Gastrocnemius medialis (tissue), 4 donors: ENCODE data around the gene PTPRE. TPM values are rescaled to one million over a fixed set of nuclear protein-coding genes. Genes with fewer than 3 reads are reported as not detected.

ENCODE experiments used
- ATAC-seq, 2 donors: fragments of 150-250 bp; one replicate each; pipeline ENCODE4 v1.9.1; 2016
- DNase-seq, 2 donors: peaks; one replicate each; pipeline ENCODE4 v3.0.0-alpha.2; 2019
- H3K27ac ChIP-seq, 4 donors: fragments of 200-600 bp; sonication (generic); 1 replicate in 1 of 4; 2 replicates in 3 of 4; pipeline ENCODE4 v1.5.1; 2016 to 2018; ENCODE audit warnings: mild to moderate bottlenecking in 2 of 4, moderate library complexity in 1 of 4
- H3K27me3 ChIP-seq, 3 donors: fragments of 200-600 bp; sonication (generic) in 2 of 3; 1 replicate in 1 of 3; 2 replicates in 2 of 3; pipeline versions ENCODE4 v1.5.1 to v1.6.0; 2016 to 2019; ENCODE audit warnings: mild to moderate bottlenecking in 1 of 3, moderate library complexity in 1 of 3
- H3K36me3 ChIP-seq, 2 donors: fragments of 200-600 bp; sonication (generic) in 1 of 2; one replicate each; pipeline ENCODE4 v1.5.1; 2017 to 2018
- H3K4me1 ChIP-seq, 2 donors: fragments of 200-600 bp; sonication (generic) in 1 of 2; one replicate each; pipeline ENCODE4 v1.5.1; 2016 to 2017; ENCODE audit warnings: mild to moderate bottlenecking in 2 of 2
- H3K4me3 ChIP-seq, 4 donors: fragments of 200-600 bp; sonication (generic) in 3 of 4; 1 replicate in 1 of 4; 2 replicates in 3 of 4; pipeline ENCODE4 v1.5.1; 2016 to 2019; ENCODE audit warnings: mild to moderate bottlenecking in 2 of 4
- H3K9me3 ChIP-seq, 3 donors: fragments of 200-600 bp; sonication (generic) in 2 of 3; 1 replicate in 1 of 3; 2 replicates in 2 of 3; pipeline ENCODE4 v1.5.1; 2016 to 2019
- CTCF ChIP-seq, 5 experiments: fragments of 450-650 bp in 3 of 5; fragments of 200-600 bp in 2 of 5; sonication (generic) in 2 of 5; IDR thresholded peaks in 4 of 5; conservative IDR thresholded peaks in 1 of 5; 1 replicate in 4 of 5; 2 replicates in 1 of 5; pipeline ENCODE4 v1.5.1; 2016 to 2019; ENCODE audit warnings: antibody characterized with exemption in 5 of 5, mild to moderate bottlenecking in 3 of 5, moderate library complexity in 3 of 5
- POLR2A ChIP-seq, 2 donors: fragments of 450-650 bp; IDR thresholded peaks; one replicate each; pipeline ENCODE4 v1.6.1; 2017; ENCODE audit warnings: antibody characterized with exemption in 2 of 2, mild to moderate bottlenecking in 2 of 2, moderate library complexity in 2 of 2
- in situ Hi-C, 4 donors: fragments of 200-750 bp; cut with MboI; loops; one replicate each; pipeline versions ENCODE4 v1.15.0 to v1.8.0; 2017; ENCODE audit warnings: low sequenced_read_pairs in 4 of 4
- intact Hi-C: fragments of 100-400 bp; cut with DNase I; formaldehyde crosslinking; loops from one replicate; pipeline ENCODE4 v1.15.1; 2023; ENCODE audit warnings: low total_unique reads
- total RNA-seq, 4 donors: library from RNA; depleted of rRNA; stranded (reverse); fragments of >200 nt; gene quantifications; one replicate each; pipeline versions ENCODE4 v1.1.0 to v1.2.3, GENCODE V29; 2016

Gene PTPRE
- total RNA-seq, 4 donors from 2014 or later: 0.97 to 2.2 (median 1.6) TPM

GRCh38 chr10:128080641-128081040 is 173.7 kb downstream of the PTPRE start:
- TF ChIP-seq CTCF (IDR thresholded peaks at IDR 0.05 in 4 of 5, conservative IDR thresholded peaks at IDR 0.05 in 1 of 5): no peak
- no peaks in the 10 kb centered on the region for H3K27me3 ChIP-seq
- DNase-seq: no peak
- no peak for ATAC-seq
- no peaks in the 10 kb centered on the region for H3K4me1 ChIP-seq
- intact Hi-C loops: no loop called here
- H3K27ac ChIP-seq: no peak overlapping the region
- H3K9me3 ChIP-seq: no peaks in the 10 kb centered on the region
- in situ Hi-C loops: no loop called here
- H3K4me3 ChIP-seq: no peak overlapping the region
- H3K36me3 ChIP-seq: no peaks in the 10 kb centered on the region

- intact Hi-C loops (no loop called here), in situ Hi-C loops (no loop called here)
These were observed 174.3 kb downstream of the PTPRE start for GRCh38 chr10:128081222-128081621.

GRCh38 chr10:128081720-128082119 is 174.8 kb downstream of the PTPRE start:
- H3K27ac ChIP-seq: no peak overlapping the region
- DNase-seq (no peak), ATAC-seq (no peak)
- intact Hi-C loops: no loop called here
- H3K4me1 ChIP-seq: no peaks in the 10 kb centered on the region
- no peaks in the 10 kb centered on the region for H3K36me3 ChIP-seq
- in situ Hi-C loops: no loop called here
- no peaks in the 10 kb centered on the region for H3K27me3 ChIP-seq
- no peaks in the 10 kb centered on the region for H3K9me3 ChIP-seq
- no peak overlapping the region for H3K4me3 ChIP-seq
- TF ChIP-seq CTCF (IDR thresholded peaks at IDR 0.05 in 4 of 5, conservative IDR thresholded peaks at IDR 0.05 in 1 of 5) (no peak), POLR2A (IDR thresholded peaks at IDR 0.05) (no peak)

More at GRCh38 chr10:128081222-128081621, 174.3 kb downstream of the PTPRE start:
- no peaks in the 10 kb centered on the region for H3K36me3 ChIP-seq
- no peaks in the 10 kb centered on the region for H3K9me3 ChIP-seq
- DNase-seq (no peak), ATAC-seq (no peak)
- TF ChIP-seq POLR2A (IDR thresholded peaks at IDR 0.05): no peak
- no peak for TF ChIP-seq CTCF (IDR thresholded peaks at IDR 0.05 in 4 of 5, conservative IDR thresholded peaks at IDR 0.05 in 1 of 5)
- H3K27me3 ChIP-seq: no peaks in the 10 kb centered on the region
- no peak overlapping the region for H3K27ac ChIP-seq
- H3K4me1 ChIP-seq: no peaks in the 10 kb centered on the region
- H3K4me3 ChIP-seq: no peak overlapping the region

GRCh38 chr10:128083191-128083895 is 176.4 kb downstream of the PTPRE start:
- ATAC-seq (no peak), DNase-seq (no peak)
- H3K27me3 ChIP-seq: no peaks in the 10 kb centered on the region
- H3K27ac ChIP-seq: no peak overlapping the region
- in situ Hi-C loops (no loop called here), intact Hi-C loops (no loop called here)
- no peaks in the 10 kb centered on the region for H3K9me3 ChIP-seq
- H3K4me3 ChIP-seq: no peak overlapping the region
- H3K4me1 ChIP-seq: no peaks in the 10 kb centered on the region
- H3K36me3 ChIP-seq: no peaks in the 10 kb centered on the region
- TF ChIP-seq POLR2A (IDR thresholded peaks at IDR 0.05) (no peak), CTCF (IDR thresholded peaks at IDR 0.05 in 4 of 5, conservative IDR thresholded peaks at IDR 0.05 in 1 of 5) (no peak)

- no peak for ATAC-seq
- Histone ChIP-seq H3K9me3 (no peaks in the 10 kb centered on the region), H3K4me3 (no peak overlapping the region), H3K27ac (no peak overlapping the region), H3K36me3 (no peaks in the 10 kb centered on the region), H3K4me1 (no peaks in the 10 kb centered on the region), H3K27me3 (no peaks in the 10 kb centered on the region)
- TF ChIP-seq POLR2A (IDR thresholded peaks at IDR 0.05): no peak
- TF ChIP-seq CTCF (IDR thresholded peaks at IDR 0.05 in 4 of 5, conservative IDR thresholded peaks at IDR 0.05 in 1 of 5): no peak
- in situ Hi-C loops: no loop called here
- intact Hi-C loops: no loop called here
- no peak for DNase-seq
These were observed 177.5 kb downstream of the PTPRE start for GRCh38 chr10:128084364-128084763.
